HG03571 (cell line): ENCODE measurements around the gene SGCG.
"Not testable (repeated sequence)": the region's sequence is repeated elsewhere in the genome, so short reads cannot be mapped to it uniquely, and the experiment has no call there.

Source experiments
- ATAC-seq: cut with Tn5 transposase; IDR thresholded peaks from one replicate; pipeline ENCODE4 v1.9.1; 2021; ENCODE audit not compliant: unreplicated experiment

SGCG gene

GRCh38 chr13:23205807-23206206 lies 25.0 kb downstream of the SGCG start:
- no peak for ATAC-seq

GRCh38 chr13:23212671-23213070 lies 31.9 kb downstream of the SGCG start:
- ATAC-seq = no peak

GRCh38 chr13:23231241-23231640 lies 50.5 kb downstream of the SGCG start:
- no peak for ATAC-seq

GRCh38 chr13:23235994-23236393 lies 55.2 kb downstream of the SGCG start:
- ATAC-seq = no peak

- ATAC-seq = no peak
Observed at GRCh38 chr13:23243066-23243465, 62.3 kb downstream of the SGCG start.

- not testable (repeated sequence) for ATAC-seq
Observed at GRCh38 chr13:23248410-23248809, 67.6 kb downstream of the SGCG start.

GRCh38 chr13:23254506-23254905 lies 73.7 kb downstream of the SGCG start:
- no peak for ATAC-seq

- ATAC-seq = no peak
Observed at GRCh38 chr13:23267571-23267970, 86.8 kb downstream of the SGCG start.

- ATAC-seq = peak; percentile 82
Observed at GRCh38 chr13:23268441-23268840, 87.7 kb downstream of the SGCG start.

- ATAC-seq = no peak
Observed at GRCh38 chr13:23271331-23271730, 90.6 kb downstream of the SGCG start.

GRCh38 chr13:23273498-23273897 lies 92.7 kb downstream of the SGCG start:
- ATAC-seq = no peak

- ATAC-seq = no peak
Observed at GRCh38 chr13:23279321-23279720, 98.5 kb downstream of the SGCG start.

GRCh38 chr13:23288564-23288963 lies 107.8 kb downstream of the SGCG start:
- ATAC-seq = no peak

- ATAC-seq = no peak
Observed at GRCh38 chr13:23288995-23289394, 108.2 kb downstream of the SGCG start.

- ATAC-seq = no peak
Observed at GRCh38 chr13:23289917-23290357, 109.2 kb downstream of the SGCG start.

- ATAC-seq = no peak
Observed at GRCh38 chr13:23292586-23292985, 111.8 kb downstream of the SGCG start.

- not testable (repeated sequence) for ATAC-seq
Observed at GRCh38 chr13:23314837-23315236, 134.1 kb downstream of the SGCG start.

- no peak for ATAC-seq
Observed at GRCh38 chr13:23319883-23320224, 139.1 kb downstream of the SGCG start.

- no peak for ATAC-seq
Observed at GRCh38 chr13:23320926-23321534, 140.3 kb downstream of the SGCG start.

GRCh38 chr13:23321535-23322241 lies 140.9 kb downstream of the SGCG start:
- peak; percentile 68 for ATAC-seq

GRCh38 chr13:23322353-23323336 lies 141.9 kb downstream of the SGCG start:
- ATAC-seq = no peak
